ENCODE results near the gene SLC6A13. TPM values are rescaled to one million over a fixed set of nuclear protein-coding genes. Genes with fewer than 3 reads are reported as not detected.
"Not testable (repeated sequence)": the region's sequence is repeated elsewhere in the genome, so short reads cannot be mapped to it uniquely, and the experiment has no call there.

The SLC6A13 gene
- total RNA-seq, 1 experiment from 2014 or later, result not detected

- Histone ChIP-seq H3K36me3 (ENCODE audit: insufficient read depth, low read length) (no peaks in the 10 kb centered on the region), H3K9ac (ENCODE audit: low read length) (no peak overlapping the region), H3K27me3 (ENCODE audit: low read length) (no peaks in the 10 kb centered on the region), H3K9me3 (ENCODE audit: low read length) (no peaks in the 10 kb centered on the region), H3K79me2 (ENCODE audit: low read length) (no peaks in the 10 kb centered on the region), H4K20me1 (ENCODE audit: insufficient read depth, low read depth, low read length) (no peaks in the 10 kb centered on the region), H3K4me1 (ENCODE audit: low read length) (no peaks in the 10 kb centered on the region), H3K4me3 (ENCODE audit: low read length) (no peak overlapping the region), H3K27ac (ENCODE audit: low read length) (no peak overlapping the region), H3K4me2 (ENCODE audit: low read depth, low read length, poor library complexity, severe bottlenecking) (no peak overlapping the region), H3K9me2 (replicated peaks; ENCODE audit: insufficient read depth, low read length) (no peaks in the 10 kb centered on the region), H2AFZ (ENCODE audit: low read length) (no peak overlapping the region)
- no peak for DNase-seq
These were observed 40.9 kb downstream of the SLC6A13 start for GRCh38 chr12:221736-222135.

- DNase-seq, result no peak
These were observed 41.6 kb downstream of the SLC6A13 start for GRCh38 chr12:220946-221550.

GRCh38 chr12:220491-220890 lies 42.1 kb downstream of the SLC6A13 start:
- Histone ChIP-seq H3K4me2 (ENCODE audit: low read depth, low read length, poor library complexity, severe bottlenecking) (no peak overlapping the region), H3K36me3 (ENCODE audit: insufficient read depth, low read length) (no peaks in the 10 kb centered on the region), H4K20me1 (ENCODE audit: insufficient read depth, low read depth, low read length) (no peaks in the 10 kb centered on the region), H3K27ac (ENCODE audit: low read length) (no peak overlapping the region), H3K27me3 (ENCODE audit: low read length) (no peaks in the 10 kb centered on the region), H3K9me2 (replicated peaks; ENCODE audit: insufficient read depth, low read length) (no peaks in the 10 kb centered on the region), H3K9ac (ENCODE audit: low read length) (no peak overlapping the region), H3K4me1 (ENCODE audit: low read length) (no peaks in the 10 kb centered on the region), H3K4me3 (ENCODE audit: low read length) (no peak overlapping the region), H3K9me3 (ENCODE audit: low read length) (no peaks in the 10 kb centered on the region), H2AFZ (ENCODE audit: low read length) (no peak overlapping the region), H3K79me2 (ENCODE audit: low read length) (no peaks in the 10 kb centered on the region)
- DNase-seq, result no peak

More at GRCh38 chr12:220946-221550, 41.6 kb downstream of the SLC6A13 start:
- Histone ChIP-seq H3K27me3 (ENCODE audit: low read length) (no peaks in the 10 kb centered on the region), H3K9ac (ENCODE audit: low read length) (no peak overlapping the region), H3K4me3 (ENCODE audit: low read length) (no peak overlapping the region), H4K20me1 (ENCODE audit: insufficient read depth, low read depth, low read length) (no peaks in the 10 kb centered on the region), H3K9me2 (replicated peaks; ENCODE audit: insufficient read depth, low read length) (no peaks in the 10 kb centered on the region), H2AFZ (ENCODE audit: low read length) (no peak overlapping the region), H3K9me3 (ENCODE audit: low read length) (no peaks in the 10 kb centered on the region), H3K4me1 (ENCODE audit: low read length) (no peaks in the 10 kb centered on the region), H3K79me2 (ENCODE audit: low read length) (no peaks in the 10 kb centered on the region), H3K36me3 (ENCODE audit: insufficient read depth, low read length) (no peaks in the 10 kb centered on the region), H3K4me2 (ENCODE audit: low read depth, low read length, poor library complexity, severe bottlenecking) (no peak overlapping the region), H3K27ac (ENCODE audit: low read length) (no peak overlapping the region)

- Histone ChIP-seq H3K27me3 (ENCODE audit: low read length) (no peaks in the 10 kb centered on the region), H3K4me1 (ENCODE audit: low read length) (no peaks in the 10 kb centered on the region), H4K20me1 (ENCODE audit: insufficient read depth, low read depth, low read length) (no peaks in the 10 kb centered on the region), H2AFZ (ENCODE audit: low read length) (no peak overlapping the region), H3K4me2 (ENCODE audit: low read depth, low read length, poor library complexity, severe bottlenecking) (no peak overlapping the region), H3K9ac (ENCODE audit: low read length) (no peak overlapping the region), H3K9me2 (replicated peaks; ENCODE audit: insufficient read depth, low read length) (no peaks in the 10 kb centered on the region), H3K79me2 (ENCODE audit: low read length) (no peaks in the 10 kb centered on the region), H3K9me3 (ENCODE audit: low read length) (no peaks in the 10 kb centered on the region), H3K4me3 (ENCODE audit: low read length) (no peak overlapping the region), H3K36me3 (ENCODE audit: insufficient read depth, low read length) (no peaks in the 10 kb centered on the region), H3K27ac (ENCODE audit: low read length) (no peak overlapping the region)
- peak; percentile 94 for DNase-seq
These were observed 42.7 kb downstream of the SLC6A13 start for GRCh38 chr12:219891-220352.

- Histone ChIP-seq H3K36me3 (ENCODE audit: insufficient read depth, low read length) (no peaks in the 10 kb centered on the region), H4K20me1 (ENCODE audit: insufficient read depth, low read depth, low read length) (no peaks in the 10 kb centered on the region), H3K4me2 (ENCODE audit: low read depth, low read length, poor library complexity, severe bottlenecking) (no peak overlapping the region), H3K79me2 (ENCODE audit: low read length) (no peaks in the 10 kb centered on the region), H3K27ac (ENCODE audit: low read length) (no peak overlapping the region), H2AFZ (ENCODE audit: low read length) (no peak overlapping the region), H3K9me3 (ENCODE audit: low read length) (no peaks in the 10 kb centered on the region), H3K9ac (ENCODE audit: low read length) (no peak overlapping the region), H3K4me3 (ENCODE audit: low read length) (no peak overlapping the region), H3K4me1 (ENCODE audit: low read length) (no peaks in the 10 kb centered on the region), H3K27me3 (ENCODE audit: low read length) (no peaks in the 10 kb centered on the region), H3K9me2 (replicated peaks; ENCODE audit: insufficient read depth, low read length) (no peaks in the 10 kb centered on the region)
- no peak for DNase-seq
These were observed 43.7 kb downstream of the SLC6A13 start for GRCh38 chr12:218728-219590.

- DNase-seq, result no peak
- no peaks in the 10 kb centered on the region for H3K79me2 ChIP-seq (ENCODE audit: low read length)
- no peaks in the 10 kb centered on the region for H3K36me3 ChIP-seq (ENCODE audit: insufficient read depth, low read length)
- H3K27me3 ChIP-seq (ENCODE audit: low read length), result no peaks in the 10 kb centered on the region
- no peak overlapping the region for H2AFZ ChIP-seq (ENCODE audit: low read length)
- no peak overlapping the region for H3K4me2 ChIP-seq (ENCODE audit: low read depth, low read length, poor library complexity, severe bottlenecking)
- H3K9me2 ChIP-seq (replicated peaks; ENCODE audit: insufficient read depth, low read length), result no peaks in the 10 kb centered on the region
- peaks cover 1% of the 10 kb centered on the region for H3K4me1 ChIP-seq (ENCODE audit: low read length)
- no peaks in the 10 kb centered on the region for H4K20me1 ChIP-seq (ENCODE audit: insufficient read depth, low read depth, low read length)
- H3K9me3 ChIP-seq (ENCODE audit: low read length), result no peaks in the 10 kb centered on the region
- no peak overlapping the region for H3K27ac ChIP-seq (ENCODE audit: low read length)
- no peak overlapping the region for H3K4me3 ChIP-seq (ENCODE audit: low read length)
- H3K9ac ChIP-seq (ENCODE audit: low read length), result no peak overlapping the region
These were observed 44.4 kb downstream of the SLC6A13 start for GRCh38 chr12:218221-218620.

- not testable (repeated sequence) for H3K27ac ChIP-seq (ENCODE audit: low read length); H3K4me2 ChIP-seq (ENCODE audit: low read depth, low read length, poor library complexity, severe bottlenecking); H3K36me3 ChIP-seq (ENCODE audit: insufficient read depth, low read length); DNase-seq; H3K27me3 ChIP-seq (ENCODE audit: low read length); H3K9me3 ChIP-seq (ENCODE audit: low read length); H3K9ac ChIP-seq (ENCODE audit: low read length); H4K20me1 ChIP-seq (ENCODE audit: insufficient read depth, low read depth, low read length); H3K9me2 ChIP-seq (replicated peaks; ENCODE audit: insufficient read depth, low read length); H3K79me2 ChIP-seq (ENCODE audit: low read length); H3K4me3 ChIP-seq (ENCODE audit: low read length); H2AFZ ChIP-seq (ENCODE audit: low read length)
- H3K4me1 ChIP-seq (ENCODE audit: low read length), result peaks cover 11% of the 10 kb centered on the region
These were observed 45.6 kb downstream of the SLC6A13 start for GRCh38 chr12:217029-217428.

- Histone ChIP-seq H2AFZ (ENCODE audit: low read length) (no peak overlapping the region), H3K4me2 (ENCODE audit: low read depth, low read length, poor library complexity, severe bottlenecking) (no peak overlapping the region), H3K9me3 (ENCODE audit: low read length) (no peaks in the 10 kb centered on the region), H3K9ac (ENCODE audit: low read length) (no peak overlapping the region), H3K9me2 (replicated peaks; ENCODE audit: insufficient read depth, low read length) (no peaks in the 10 kb centered on the region), H3K36me3 (ENCODE audit: insufficient read depth, low read length) (no peaks in the 10 kb centered on the region), H4K20me1 (ENCODE audit: insufficient read depth, low read depth, low read length) (no peaks in the 10 kb centered on the region), H3K79me2 (ENCODE audit: low read length) (no peaks in the 10 kb centered on the region), H3K4me1 (ENCODE audit: low read length) (peaks cover 11% of the 10 kb centered on the region), H3K27ac (ENCODE audit: low read length) (no peak overlapping the region), H3K4me3 (ENCODE audit: low read length) (no peak overlapping the region), H3K27me3 (ENCODE audit: low read length) (no peaks in the 10 kb centered on the region)
- DNase-seq, result no peak
These were observed 47.5 kb downstream of the SLC6A13 start for GRCh38 chr12:215116-215515.

All from Karpas-422 (cell line).